H1 (cell line): ENCODE results near the gene DSCAM. TPM values are rescaled to one million over a fixed set of nuclear protein-coding genes. Genes with fewer than 3 reads are reported as not detected.

ENCODE experiments used
- BCL11A ChIP-seq, 2 experiments: IDR thresholded peaks; one replicate each; pipeline ENCODE4 v1.6.1; 2011; ENCODE audit warnings: low read depth in 2 of 2, low read length in 2 of 2, mild to moderate bottlenecking in 2 of 2
- CBX5 ChIP-seq: fragments of 300-800, 300-1000 bp; sonication (generic); IDR thresholded peaks from 2 replicates; pipeline ENCODE4 v1.7.1; 2016; ENCODE audit warnings: antibody characterized with exemption, low read length, low read depth
- CHD1 ChIP-seq: IDR thresholded peaks from 2 replicates; pipeline ENCODE4 v1.6.1; 2012; ENCODE audit warnings: low read depth, low read length, improper control_type of control experiment
- CHD7 ChIP-seq: fragments of 300-600 bp; sonication (generic); IDR thresholded peaks from 2 replicates; pipeline ENCODE4 v1.7.1; 2012; ENCODE audit warnings: low read length, moderate library complexity, mild to moderate bottlenecking, inconsistent platforms; ENCODE audit not compliant: insufficient replicate concordance
- EGR1 ChIP-seq: IDR thresholded peaks from 2 replicates; pipeline ENCODE4 v1.6.1; 2011; ENCODE audit warnings: low read depth, low read length, borderline replicate concordance
- HDAC6 ChIP-seq: IDR thresholded peaks from one replicate; pipeline ENCODE4 v1.7.1; 2012; ENCODE audit warnings: low read depth, mild to moderate bottlenecking, inconsistent platforms, low read length, moderate library complexity
- JUND ChIP-seq: IDR thresholded peaks from 2 replicates; pipeline ENCODE4 v1.6.1; 2011; ENCODE audit warnings: mild to moderate bottlenecking, improper control_type of control experiment, low read length
- PHF8 ChIP-seq: fragments of 200-600 bp; sonication (generic); conservative IDR thresholded peaks from 2 replicates; pipeline ENCODE4 v1.7.1; 2012; ENCODE audit warnings: low read depth, mild to moderate bottlenecking, inconsistent platforms, low read length, moderate library complexity
- RNF2 ChIP-seq: fragments of 200-900, 300-1000 bp; sonication (generic); IDR thresholded peaks from 2 replicates; pipeline ENCODE4 v1.7.1; 2016; ENCODE audit warnings: borderline replicate concordance, low read depth, mild to moderate bottlenecking, antibody characterized with exemption, low read length; ENCODE audit not compliant: poor library complexity, severe bottlenecking; ENCODE audit errors: missing control alignments
- TAF7 ChIP-seq: optimal IDR thresholded peaks from 2 replicates; pipeline ENCODE3; 2011; ENCODE audit warnings: low read depth, mild to moderate bottlenecking, inconsistent platforms, low read length, moderate library complexity, borderline replicate concordance
- USF2 ChIP-seq: IDR thresholded peaks from 2 replicates; pipeline ENCODE4 v1.6.1; 2011; ENCODE audit warnings: low read length, improper control_type of control experiment
- polyA plus RNA-seq, 7 experiments: library from polyadenylated mRNA; depleted of rRNA in 3 of 7; stranded (reverse) in 5 of 7; unstranded in 2 of 7; fragments of >200 nt in 5 of 7; fragments of 200-250 nt in 2 of 7; gene quantifications; 1 replicate in 5 of 7; 2 replicates in 1 of 7; 4 replicates in 1 of 7; pipeline versions ENCODE4 v1.2.1 to v1.2.3, GENCODE V29; 2011 to 2013; ENCODE audit warnings: missing spikeins in 2 of 7, mixed read lengths in 2 of 7
- total RNA-seq: library from RNA; stranded (reverse); fragmentation: NEBNext Ultra II Directional; extraction: Animal tissue kit (Norgen Biotek cat#: 25700); gene quantifications from 2 replicates; pipeline ENCODE4 v1.2.1, GENCODE V29; 2021

DSCAM gene
- total and polyA plus RNA-seq, 2 of the 8 experiments (the other 6 are each of a cell fraction or from before 2014, with no cell fraction given): 0.02 to 0.15 TPM

- TF ChIP-seq CHD7 (no peak), USF2 (no peak), JUND (no peak), EGR1 (no peak), CBX5 (no peak), HDAC6 (no peak), PHF8 (no peak), RNF2 (no peak), BCL11A (IDR thresholded peaks at IDR 0.05; ENCODE audit: low read depth in 2 of 2, low read length in 2 of 2) (no peak), TAF7 (no peak), CHD1 (no peak)
These were observed 562.5 kb downstream of the DSCAM start (continued) for GRCh38 chr21:40284409-40284808.
